GM18868 (cell line): ENCODE results near the gene FUZ.

ENCODE experiments used
- ATAC-seq: cut with Tn5 transposase; IDR thresholded peaks from one replicate; pipeline ENCODE4 v1.9.1; 2021; ENCODE audit warnings: mild to moderate bottlenecking, moderate library complexity; ENCODE audit not compliant: unreplicated experiment

The FUZ gene, protein sequence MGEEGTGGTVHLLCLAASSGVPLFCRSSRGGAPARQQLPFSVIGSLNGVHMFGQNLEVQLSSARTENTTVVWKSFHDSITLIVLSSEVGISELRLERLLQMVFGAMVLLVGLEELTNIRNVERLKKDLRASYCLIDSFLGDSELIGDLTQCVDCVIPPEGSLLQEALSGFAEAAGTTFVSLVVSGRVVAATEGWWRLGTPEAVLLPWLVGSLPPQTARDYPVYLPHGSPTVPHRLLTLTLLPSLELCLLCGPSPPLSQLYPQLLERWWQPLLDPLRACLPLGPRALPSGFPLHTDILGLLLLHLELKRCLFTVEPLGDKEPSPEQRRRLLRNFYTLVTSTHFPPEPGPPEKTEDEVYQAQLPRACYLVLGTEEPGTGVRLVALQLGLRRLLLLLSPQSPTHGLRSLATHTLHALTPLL

DNA sequence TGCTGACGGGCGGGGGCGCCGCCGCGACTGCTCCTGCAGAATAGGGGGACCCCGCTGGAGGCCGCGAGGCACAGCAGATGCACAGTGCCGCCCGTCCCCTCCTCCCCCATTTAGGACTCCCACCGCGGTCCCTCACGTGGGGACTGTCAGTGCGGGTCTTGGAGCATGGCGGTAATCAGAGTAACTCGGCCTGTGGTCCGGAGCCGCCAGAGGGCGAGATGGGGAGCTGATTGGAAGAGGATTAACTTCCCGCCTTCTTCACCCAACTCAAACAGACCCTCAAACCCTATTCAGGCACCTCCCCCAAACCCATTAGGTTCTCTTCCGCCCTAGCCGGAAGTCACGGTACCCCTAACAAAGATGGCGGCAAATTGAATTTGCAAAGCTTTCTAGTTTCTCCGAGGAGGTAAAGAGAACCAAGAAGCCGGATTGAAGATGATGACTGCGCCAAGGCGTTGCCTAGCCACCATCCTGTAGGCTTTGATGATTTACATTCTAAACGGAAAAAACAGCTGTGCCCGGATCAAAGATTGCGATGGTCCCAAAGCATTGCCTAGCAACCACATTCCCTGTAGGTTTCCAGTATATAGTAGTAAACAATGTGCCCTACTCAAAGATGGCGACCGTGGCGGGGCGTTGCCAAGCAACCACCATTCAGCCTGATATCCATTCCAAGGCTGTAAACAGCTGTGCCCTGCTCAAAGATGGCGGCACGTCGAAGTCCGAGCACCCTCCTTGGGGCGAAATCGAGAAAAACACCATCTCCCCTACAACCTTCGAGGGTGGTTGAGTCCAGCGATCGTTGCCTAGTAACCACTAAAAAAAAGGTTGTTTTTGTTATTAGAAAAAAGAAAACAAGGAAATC is at the start of gene FUZ:
Gene FUZ (minus strand): TSS at position 296 of the 865 bp plus-strand sequence. CDS start 186 bp downstream, at position 110.
- peak; percentile 66 for ATAC-seq

DNA sequence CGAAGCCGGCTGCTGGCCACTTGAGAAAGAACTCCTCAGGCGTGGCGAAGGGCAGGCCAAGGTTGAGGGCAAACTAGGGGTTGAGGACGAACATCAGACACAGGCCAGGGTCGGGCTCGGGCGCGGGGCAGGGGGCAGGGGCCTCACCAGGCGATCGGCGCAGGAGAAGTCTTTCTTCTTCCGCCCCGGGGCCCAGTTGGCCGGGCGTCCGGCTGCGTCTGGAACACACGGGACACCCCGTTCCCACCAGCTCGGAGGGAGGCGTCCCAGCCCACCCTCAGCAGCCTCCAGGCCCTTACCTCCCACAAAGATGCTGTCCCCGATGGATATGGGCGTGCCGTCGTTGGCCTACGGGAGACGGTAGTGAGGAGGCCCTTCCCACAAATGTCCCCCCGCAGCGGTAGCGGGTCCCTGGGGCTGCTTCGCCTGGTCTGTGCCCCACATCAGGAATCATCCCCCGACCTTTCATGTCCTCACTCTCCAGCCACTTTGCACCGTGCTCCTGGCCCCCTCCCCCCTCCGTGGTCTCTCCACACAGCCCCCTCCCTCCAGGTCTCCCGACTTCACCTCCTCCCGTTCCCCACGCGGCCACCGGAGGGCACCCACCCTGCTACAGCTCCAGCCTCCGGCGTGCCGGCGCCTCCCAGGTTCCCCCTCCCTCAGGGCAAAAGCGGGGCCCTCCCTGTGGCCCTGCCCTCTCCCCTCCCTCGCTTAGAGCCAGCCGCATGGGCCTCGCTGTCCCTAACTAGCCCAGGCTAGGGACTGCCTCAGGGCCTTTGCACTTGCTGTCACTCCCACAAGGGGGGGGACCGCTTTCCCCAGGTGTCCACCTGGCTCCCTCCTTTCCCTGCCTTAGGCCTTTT is 49.5 kb upstream of the FUZ start:
- no peak for ATAC-seq

DNA sequence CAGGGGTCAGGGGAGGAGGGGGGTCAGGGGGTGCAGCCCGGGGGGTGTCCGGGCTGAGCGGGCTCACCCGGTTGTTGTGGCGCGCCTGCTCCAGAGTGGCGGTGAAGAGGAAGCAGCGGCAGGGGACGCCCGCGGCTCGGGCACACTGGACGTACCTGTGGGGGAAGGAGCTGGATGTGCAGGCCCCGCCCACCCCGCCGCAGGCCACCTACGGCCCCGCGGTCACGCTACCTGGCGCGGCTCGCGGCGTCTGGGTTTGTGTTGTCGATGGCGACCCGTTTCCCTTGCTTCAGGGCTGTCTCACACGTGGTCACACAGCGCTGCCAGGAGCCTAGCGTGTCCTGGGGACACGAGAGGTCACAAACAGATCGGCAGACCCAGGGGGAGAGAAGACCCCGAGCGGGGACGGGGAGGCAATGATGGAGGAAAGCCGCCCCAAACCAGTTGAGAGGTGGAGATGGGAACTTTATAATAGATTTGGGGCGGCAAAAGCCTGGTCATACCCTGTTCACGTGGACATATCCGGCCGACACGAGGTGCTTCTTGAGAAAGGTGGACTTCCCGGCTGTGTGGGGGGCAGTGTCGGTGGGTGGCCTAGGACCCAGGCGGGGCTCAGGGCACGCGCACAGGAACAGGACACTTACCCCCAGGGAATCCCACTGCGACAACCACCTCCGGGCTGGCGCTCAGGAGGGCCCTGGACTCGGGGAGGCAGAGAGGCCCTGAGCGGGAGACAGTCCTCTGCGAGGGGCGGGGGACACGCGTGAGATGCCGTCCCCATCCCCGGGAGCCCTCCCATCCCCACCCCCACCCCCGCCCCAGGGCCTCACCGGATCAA is 48.7 kb upstream of the FUZ start:
- no peak for ATAC-seq

DNA sequence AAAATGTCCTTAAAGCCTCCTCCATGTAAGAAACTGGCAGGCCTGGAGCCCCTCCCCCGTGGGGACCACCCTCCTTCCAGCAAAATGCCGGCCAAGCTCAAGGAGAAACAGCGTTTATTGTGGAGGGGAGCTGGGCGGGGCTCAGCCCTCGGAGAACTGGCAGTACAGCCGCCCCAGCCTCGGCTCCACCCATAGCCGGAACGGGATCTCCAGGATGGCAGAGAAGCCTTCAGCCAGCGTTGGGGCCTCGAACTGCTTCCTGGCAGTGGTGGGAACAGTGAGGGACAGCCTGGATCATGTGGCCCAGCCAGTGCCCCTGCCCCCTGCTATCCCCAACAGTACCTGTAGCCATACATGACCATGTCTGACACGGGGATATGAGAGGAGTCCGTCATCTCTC is 48.0 kb upstream of the FUZ start:
- ATAC-seq = no peak

DNA sequence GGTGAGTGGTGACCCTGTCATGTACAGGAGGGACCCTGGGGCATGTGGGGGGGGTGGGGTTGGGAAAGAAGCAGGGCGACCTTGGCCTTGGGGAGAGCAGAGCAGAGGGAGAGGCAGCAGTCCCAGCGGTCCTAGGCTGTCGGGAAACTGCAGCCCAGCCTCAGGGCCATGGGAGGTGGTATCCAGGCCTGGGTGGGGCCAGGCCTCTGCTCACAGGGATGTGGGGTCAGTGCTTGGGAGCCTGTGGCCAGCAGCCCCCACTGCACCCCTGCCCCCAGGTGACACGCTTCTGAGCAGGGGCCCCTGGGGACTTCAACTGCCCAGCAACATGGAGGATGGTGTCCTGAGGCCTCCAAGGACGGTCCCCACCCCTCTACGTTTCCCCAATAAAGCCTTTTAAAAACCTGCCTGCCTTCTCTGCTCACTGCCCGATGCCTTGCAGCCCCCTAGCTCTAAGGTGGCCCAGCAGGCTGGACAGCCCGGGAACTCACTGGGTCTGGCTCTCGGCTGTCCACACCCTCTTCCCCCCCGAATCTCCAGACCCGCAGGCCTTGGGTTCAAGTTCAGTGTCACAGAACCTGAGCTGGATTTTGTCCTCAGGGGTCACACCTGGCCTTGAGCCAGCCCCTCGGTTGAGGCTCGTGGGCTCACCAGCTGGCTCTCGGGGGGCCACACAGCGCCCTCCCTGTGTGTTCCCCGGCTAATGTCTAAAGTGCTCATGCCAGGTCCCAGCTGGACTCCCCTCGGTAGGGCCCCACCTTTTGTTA is 47.4 kb upstream of the FUZ start:
- ATAC-seq = no peak

DNA sequence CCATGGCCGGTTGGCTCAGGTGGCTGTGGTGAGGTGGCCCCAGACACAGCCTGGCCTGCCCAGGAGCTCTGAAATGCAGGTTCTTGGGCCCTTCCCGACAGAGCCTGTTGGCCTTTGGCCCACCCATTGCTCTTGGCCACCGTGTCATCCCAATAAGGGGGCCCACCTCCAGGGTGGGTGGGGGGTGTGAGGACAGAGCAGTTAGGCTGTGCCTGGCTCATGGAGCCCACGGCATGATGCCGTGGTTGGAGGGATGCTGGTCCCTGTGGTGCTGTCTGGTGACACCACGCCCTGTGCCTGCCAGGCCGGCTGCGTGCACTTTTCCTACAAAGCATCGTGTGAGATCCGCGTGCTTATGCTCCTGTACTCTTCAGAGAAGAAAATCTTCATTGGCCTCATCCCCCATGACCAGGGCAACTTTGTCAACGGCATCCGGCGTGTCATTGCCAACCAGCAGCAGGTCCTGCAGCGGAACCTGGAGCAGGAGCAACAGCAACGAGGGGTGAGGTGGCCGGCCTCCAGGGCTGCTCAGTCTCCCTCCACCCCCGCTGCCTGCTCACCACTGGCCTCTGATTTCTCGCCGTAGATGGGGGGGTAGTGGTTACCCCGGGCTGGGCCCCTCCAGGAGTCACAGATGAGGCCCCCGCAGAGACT is 46.7 kb upstream of the FUZ start:
- no peak for ATAC-seq

DNA sequence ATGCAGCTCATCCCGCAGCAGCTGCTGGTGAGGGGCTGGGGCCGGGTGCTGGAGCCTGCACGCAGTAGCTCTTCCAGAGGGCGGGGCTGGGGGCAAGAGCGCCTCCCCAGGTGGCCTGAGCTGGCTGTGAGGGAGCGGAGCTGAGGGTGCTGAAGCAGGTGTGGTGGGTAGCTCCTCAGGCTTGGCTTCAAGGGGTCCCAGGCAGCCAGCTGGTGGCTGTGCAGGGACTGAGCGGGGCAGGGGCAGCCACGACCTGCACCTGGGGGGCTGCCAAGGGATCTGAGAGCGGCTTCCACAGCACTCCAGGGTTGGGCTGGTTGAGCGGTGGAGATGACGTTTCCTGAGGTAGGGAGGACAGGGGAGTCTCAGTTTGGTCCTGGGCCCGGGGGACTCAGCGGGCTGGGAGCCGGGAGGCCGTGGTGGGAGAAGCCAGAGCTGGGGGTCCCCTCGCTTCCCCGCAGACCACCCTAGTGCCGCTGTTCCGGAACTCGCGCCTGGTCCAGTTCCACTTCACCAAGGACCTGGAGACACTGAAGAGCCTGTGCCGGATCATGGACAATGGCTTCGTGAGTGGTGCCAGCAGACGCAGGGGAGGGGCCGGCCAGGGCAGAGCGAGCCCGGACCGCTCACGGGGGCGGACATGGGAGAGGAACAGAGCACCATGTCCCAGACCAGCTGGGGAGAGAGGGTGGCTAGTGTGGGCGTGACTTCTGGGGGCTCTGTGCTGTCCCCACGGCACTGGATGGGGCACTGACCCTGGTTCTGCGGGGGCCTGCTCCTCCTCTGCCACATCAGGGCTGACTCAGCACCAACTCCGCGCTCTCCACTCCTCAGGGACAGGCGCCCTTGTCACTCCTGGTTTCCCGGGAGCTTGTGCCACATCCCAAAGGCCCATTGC is 45.2 kb upstream of the FUZ start:
- ATAC-seq = no peak

DNA sequence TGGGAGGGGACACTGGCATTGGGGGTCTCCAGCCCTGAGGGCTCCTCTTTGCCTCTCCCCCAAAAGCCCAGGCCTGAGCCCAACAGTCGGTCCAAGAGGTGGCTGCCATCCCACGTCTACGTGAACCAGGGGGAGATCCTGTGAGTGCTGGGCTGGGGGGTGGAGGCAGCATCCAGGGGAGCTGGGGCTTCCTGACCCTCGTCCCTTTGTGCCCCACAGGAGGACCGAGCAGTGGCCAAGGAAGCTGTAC is 44.7 kb upstream of the FUZ start:
- no peak for ATAC-seq

DNA sequence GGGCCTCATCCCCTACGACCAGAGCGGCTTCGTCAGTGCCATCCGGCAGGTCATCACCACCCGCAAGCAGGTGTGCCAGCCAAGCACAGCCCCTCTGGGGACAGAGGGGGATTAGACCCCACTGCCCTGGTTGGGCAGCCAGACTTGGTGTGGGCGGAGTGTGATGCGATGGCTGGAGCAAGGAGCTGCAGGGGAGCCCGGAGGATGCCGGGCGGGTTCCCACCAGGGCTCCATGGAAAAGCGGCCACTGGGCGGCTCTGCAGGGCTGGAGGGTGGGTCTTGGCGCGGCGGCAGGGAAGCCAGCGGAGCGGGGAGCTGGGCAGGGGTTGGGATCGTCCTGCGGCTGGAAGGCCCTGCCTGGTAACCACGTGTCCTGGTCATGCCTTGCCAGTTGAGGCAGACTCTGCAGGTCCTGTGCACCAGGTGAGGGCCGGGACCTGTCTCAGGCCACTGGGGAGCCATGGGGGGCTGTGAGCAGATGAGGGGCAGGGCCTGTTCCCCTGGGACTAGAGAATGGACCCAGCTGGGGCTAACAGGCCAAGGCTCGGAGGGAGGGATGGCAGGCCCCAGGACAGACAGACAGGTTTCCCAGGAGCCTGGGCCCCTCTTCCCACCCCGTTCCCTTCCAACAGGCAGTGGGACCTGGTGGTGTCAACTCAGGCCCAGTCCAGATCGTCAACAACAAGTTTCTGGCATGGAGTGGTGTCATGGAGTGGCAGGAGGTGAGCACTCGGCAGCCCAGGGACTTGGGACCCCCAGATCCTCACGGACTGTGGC is 44.2 kb upstream of the FUZ start:
- no peak for ATAC-seq

DNA sequence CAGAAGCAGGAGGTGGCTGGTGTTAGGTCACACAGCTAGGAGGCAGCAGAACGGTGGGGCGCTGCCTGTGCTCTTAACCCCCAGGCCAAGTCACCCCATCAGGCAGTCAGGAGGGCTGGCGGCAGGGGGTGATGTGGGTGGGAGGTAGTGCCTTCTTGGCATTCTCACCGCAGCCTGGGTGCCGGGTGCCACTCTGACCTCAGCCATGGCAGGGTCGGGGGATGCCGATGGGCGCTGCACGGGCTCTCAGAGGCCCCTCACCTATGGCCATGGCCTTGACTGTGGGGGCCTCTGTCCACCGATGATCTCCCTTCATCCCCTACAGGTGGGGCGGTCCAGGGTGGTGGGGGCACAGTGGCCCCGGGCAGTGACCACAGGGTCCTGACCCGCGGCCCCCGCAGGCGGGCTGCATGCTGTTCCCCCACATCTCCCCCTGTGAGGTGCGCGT is 43.5 kb upstream of the FUZ start:
- no peak for ATAC-seq

DNA sequence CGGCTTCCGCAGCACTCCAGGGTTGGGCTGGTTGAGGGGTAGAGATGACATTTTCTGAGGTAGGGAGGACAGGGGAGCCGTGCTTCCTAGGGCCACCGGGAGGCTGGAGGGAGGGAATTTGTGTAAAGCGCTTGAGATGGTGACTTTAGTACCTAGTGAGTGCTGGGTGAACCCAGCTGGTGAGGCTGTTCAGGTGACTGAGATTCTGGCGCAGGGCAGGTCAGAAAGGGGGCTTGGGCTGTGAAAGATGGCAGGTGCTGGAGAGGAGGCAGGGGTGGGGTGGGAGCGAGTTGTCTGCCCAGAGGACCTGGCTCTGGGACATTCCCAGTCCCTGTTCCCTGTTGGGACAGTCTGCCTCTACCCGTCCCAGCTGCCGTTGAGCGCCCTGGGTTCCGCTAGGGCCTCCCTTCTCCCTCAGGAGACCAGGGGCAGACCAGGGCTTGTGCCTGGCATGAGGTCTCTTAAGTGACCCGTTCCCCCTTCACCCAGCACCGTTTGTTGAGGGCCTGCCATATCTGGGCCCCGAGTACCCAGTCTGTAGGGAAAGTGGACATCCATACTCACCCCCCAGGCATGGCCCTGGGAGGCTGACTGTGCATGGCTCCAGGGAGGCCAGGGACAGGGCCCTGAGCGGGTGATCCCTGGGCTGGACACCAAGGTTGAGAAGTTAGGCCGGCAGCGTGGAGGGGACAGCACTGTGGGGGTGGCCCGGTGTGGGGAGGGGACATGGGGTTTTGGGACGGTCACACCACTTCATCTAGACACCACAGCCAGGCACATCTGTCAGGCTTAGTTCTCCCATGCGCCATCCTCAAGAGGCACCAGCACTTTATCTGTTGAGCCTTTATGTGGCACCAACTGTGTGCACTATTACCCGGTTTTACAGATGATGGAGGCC is 42.8 kb upstream of the FUZ start:
- no peak for ATAC-seq

DNA sequence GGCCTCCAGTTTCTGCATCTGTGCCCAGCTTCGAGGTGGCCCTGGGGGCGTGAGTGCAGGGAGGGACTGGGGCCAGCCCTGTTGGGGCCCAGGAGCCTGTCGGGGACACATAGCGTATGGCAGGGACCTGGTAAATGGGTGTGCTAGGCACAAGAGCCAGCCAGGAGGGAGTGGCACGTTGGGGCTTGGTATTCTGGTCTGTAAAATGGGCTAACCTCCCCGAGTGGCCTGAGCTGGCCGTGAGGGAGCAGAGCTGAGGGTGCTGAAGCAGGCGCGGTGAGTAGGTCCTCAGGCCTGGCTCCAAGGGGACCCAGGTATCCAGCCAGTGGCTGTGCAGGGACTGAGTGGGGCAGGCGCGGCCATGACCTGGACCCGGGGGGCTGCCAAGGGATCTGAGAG is 42.2 kb upstream of the FUZ start:
- no peak for ATAC-seq

DNA sequence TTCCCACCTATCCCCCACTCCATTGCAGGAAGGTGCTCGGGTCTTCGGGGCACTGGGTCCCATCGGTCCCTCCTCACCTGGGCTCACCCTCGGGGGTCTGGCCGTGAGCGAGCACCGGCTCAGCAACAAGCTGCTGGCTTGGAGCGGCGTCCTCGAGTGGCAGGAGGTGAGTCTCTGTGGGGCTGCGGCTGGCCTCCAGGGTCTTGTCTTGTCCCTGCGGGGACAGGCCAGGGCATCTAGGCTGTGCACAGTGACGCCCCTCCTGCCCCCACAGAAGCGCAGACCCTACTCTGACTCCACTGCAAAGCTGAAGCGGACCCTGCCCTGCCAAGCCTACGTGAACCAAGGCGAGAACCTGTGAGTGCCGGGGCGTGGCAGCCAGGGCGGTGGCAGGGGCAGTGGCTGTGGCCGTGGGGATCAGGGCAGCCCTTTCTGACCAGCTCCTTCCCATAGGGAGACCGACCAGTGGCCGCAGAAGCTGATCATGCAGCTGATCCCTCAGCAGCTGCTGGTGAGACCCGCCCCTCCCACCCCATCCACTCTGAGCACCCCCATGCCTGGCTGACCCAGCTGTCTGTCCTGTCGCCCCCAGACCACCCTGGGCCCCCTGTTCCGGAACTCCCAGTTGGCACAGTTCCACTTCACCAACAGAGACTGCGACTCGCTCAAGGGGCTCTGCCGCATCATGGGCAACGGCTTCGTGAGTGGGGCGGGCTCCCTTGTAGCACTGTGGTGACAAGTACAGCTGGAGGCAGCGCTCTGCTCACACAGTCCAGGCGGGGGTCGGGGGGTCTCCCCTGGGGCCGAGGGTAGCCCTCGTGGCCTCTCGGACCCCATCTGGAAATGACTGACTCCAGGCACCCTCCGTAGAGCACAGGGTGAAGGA is 41.5 kb upstream of the FUZ start:
- ATAC-seq = no peak

DNA sequence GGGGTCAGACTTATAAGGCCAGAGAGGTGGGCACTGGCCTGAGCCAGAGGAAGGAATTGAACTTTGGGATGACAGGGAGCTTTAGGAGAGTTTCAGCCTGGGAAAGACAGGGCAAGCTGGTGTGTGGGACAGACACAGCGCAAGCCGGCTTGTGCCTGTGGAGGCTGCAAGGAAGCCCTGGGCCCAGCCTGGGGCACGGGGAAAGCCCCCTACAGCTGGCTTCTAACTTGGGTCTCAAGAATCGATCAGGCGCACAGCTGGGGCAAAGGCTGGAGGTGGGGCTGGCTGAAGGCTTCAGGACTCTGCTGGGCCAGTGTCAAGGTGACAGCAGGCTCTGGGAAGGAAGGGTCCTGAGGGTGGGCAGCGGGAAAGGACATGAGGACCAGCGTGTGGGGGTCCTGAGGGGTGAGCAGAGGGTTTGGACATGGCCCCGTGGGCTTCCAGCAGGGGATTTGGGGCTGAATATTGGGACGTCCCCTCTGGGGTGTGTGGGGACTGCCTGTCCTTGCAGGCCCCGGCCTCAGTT is 40.8 kb upstream of the FUZ start:
- no peak for ATAC-seq

DNA sequence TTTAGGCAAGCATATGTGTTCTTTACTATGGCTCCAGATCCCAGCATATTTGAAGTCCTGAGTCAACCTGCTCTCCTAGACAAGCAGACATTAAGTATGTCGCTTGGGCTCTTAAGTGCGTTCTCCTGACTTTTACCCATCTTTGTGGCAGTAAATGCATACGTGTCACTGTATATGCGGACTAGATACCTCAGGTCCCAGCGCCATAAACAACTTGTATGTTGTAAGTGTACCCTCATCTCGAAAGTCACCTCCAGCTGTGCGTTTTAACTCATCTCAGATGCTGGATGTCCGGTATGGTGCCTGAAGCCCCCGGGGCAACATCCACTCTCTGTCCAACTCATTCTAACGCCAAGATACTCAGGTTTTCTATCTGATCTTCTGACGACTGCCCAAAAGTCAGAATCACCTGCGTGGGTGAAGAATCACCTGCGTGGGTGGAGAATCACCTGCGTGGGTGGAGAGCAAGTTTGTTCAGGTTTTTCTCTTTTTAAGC is 39.6 kb upstream of the FUZ start:
- no peak for ATAC-seq
